Brain pericyte (primary cell): ENCODE measurements around the gene LIX1L.

Experiments
- DNase-seq: peaks from one replicate; pipeline ENCODE4 v3.0.0-alpha.2; 2012; ENCODE audit warnings: low read depth, low spot score

Gene LIX1L

GRCh38 chr1:145985502-145986439 lies 28.0 kb upstream of the LIX1L start:
- no peak for DNase-seq

GRCh38 chr1:145985129-145985501 lies 27.3 kb upstream of the LIX1L start:
- DNase-seq = no peak

GRCh38 chr1:145983960-145984830 lies 26.4 kb upstream of the LIX1L start:
- DNase-seq = no peak

GRCh38 chr1:145983206-145983675 lies 25.4 kb upstream of the LIX1L start:
- DNase-seq = no peak

GRCh38 chr1:145982010-145982723 lies 24.4 kb upstream of the LIX1L start:
- no peak for DNase-seq

GRCh38 chr1:145980457-145980994 lies 22.7 kb upstream of the LIX1L start:
- DNase-seq = no peak

- DNase-seq = no peak
Observed at GRCh38 chr1:145979746-145980456, 22.1 kb upstream of the LIX1L start.

GRCh38 chr1:145978854-145979745 lies 21.3 kb upstream of the LIX1L start:
- peak; percentile 99 for DNase-seq

GRCh38 chr1:145978471-145978853 lies 20.6 kb upstream of the LIX1L start:
- DNase-seq = no peak

GRCh38 chr1:145977486-145978470 lies 20.0 kb upstream of the LIX1L start:
- no peak for DNase-seq

- DNase-seq = no peak
Observed at GRCh38 chr1:145977016-145977415, 19.2 kb upstream of the LIX1L start.

GRCh38 chr1:145975216-145975615 lies 17.4 kb upstream of the LIX1L start:
- no peak for DNase-seq

- no peak for DNase-seq
Observed at GRCh38 chr1:145974721-145975120, 16.9 kb upstream of the LIX1L start.

GRCh38 chr1:145972580-145972979 lies 14.8 kb upstream of the LIX1L start:
- DNase-seq = no peak

GRCh38 chr1:145967288-145967687 lies 9.5 kb upstream of the LIX1L start:
- no peak for DNase-seq

- no peak for DNase-seq
Observed at GRCh38 chr1:145965119-145965744, 7.4 kb upstream of the LIX1L start.

- DNase-seq = no peak
Observed at GRCh38 chr1:145964328-145965118, 6.7 kb upstream of the LIX1L start, which contains the start of the genes ANKRD34A and POLR3GL. ANKRD34A (minus strand) TSS chr1:145964575; CDS start chr1:145961759, 2,816 bp downstream. POLR3GL (plus strand) TSS chr1:145964690; CDS start chr1:145974866, 10,176 bp downstream.
